ENCODE data around the gene MYO1B.

- TF ChIP-seq CTCF (optimal IDR thresholded peaks at IDR 0.05 in 1 of 3, IDR thresholded peaks at IDR 0.05 in 1 of 3, conservative IDR thresholded peaks at IDR 0.05 in 1 of 3; ENCODE audit: extremely low read depth in 1 of 3, insufficient read depth in 2 of 3, low read length in 3 of 3) (no peak), EZH2 (IDR thresholded peaks at IDR 0.05; ENCODE audit: low read length) (no peak)
Measured at GRCh38 chr2:191351921-191352320, 106.7 kb downstream of the MYO1B start.
